H1 (cell line): ENCODE results near the gene ANKS1B. TPM values are rescaled to one million over a fixed set of nuclear protein-coding genes. Genes with fewer than 3 reads are reported as not detected.

Experiments used
- CTCF ChIA-PET: fragments of 300-600 bp; sonication (Branson Sonifier 250); formaldehyde crosslinking; loops from one replicate; lab custom pipeline; 2021; ENCODE audit not compliant: partially characterized antibody; lab: Charles Lee
- POLR2A ChIA-PET: fragments of 300-600 bp; sonication (Branson Sonifier 250); formaldehyde crosslinking; loops from one replicate; lab custom pipeline; 2021; ENCODE audit warnings: inconsistent platforms; ENCODE audit not compliant: partially characterized antibody; lab: Charles Lee
- DNase-seq, 2 experiments: peaks; one replicate each; pipeline versions ENCODE4 v3.0.0 to v3.0.0-alpha.2; 2010 to 2022; ENCODE audit warnings: low spot score in 2 of 2, low read depth in 1 of 2, mixed read lengths in 1 of 2
- FAIRE-seq: peaks from 2 replicates; lab custom pipeline; 2011; peaks lifted over from hg19 to GRCh38; lab: Jason Lieb, UNC
- H2AFZ ChIP-seq: 2 replicates; pipeline ENCODE4 v1.8.1; 2012; ENCODE audit warnings: low read length, inconsistent platforms
- H2AK5ac ChIP-seq: 2 replicates; pipeline ENCODE4 v1.6.1; 2013; ENCODE audit warnings: low read depth, low read length
- H2BK120ac ChIP-seq: replicated peaks from 2 replicates; pipeline ENCODE3; 2013; ENCODE audit warnings: low read depth, low read length, inconsistent platforms
- H2BK12ac ChIP-seq: 2 replicates; pipeline ENCODE4 v1.6.1; 2013; ENCODE audit warnings: low read depth, low read length
- H2BK15ac ChIP-seq: 2 replicates; pipeline ENCODE4 v1.6.1; 2013; ENCODE audit warnings: low read length
- H2BK20ac ChIP-seq: 2 replicates; pipeline ENCODE4 v1.6.1; 2013; ENCODE audit warnings: low read length
- H2BK5ac ChIP-seq: 2 replicates; pipeline ENCODE4 v1.6.1; 2013; ENCODE audit warnings: low read depth, low read length
- H3K14ac ChIP-seq: 2 replicates; pipeline ENCODE4 v1.6.1; 2013; ENCODE audit warnings: inconsistent platforms; ENCODE audit not compliant: insufficient read length
- H3K18ac ChIP-seq: 2 replicates; pipeline ENCODE4 v1.6.1; 2013; ENCODE audit warnings: low read length; ENCODE audit errors: extremely low read depth
- H3K23ac ChIP-seq: 2 replicates; pipeline ENCODE4 v1.6.1; 2013; ENCODE audit warnings: inconsistent platforms; ENCODE audit not compliant: insufficient read length
- H3K23me2 ChIP-seq: 2 replicates; pipeline ENCODE4 v1.6.1; 2013; ENCODE audit warnings: low read depth, low read length
- H3K27ac ChIP-seq: 2 replicates; pipeline ENCODE4 v1.6.1; 2011; ENCODE audit warnings: low read depth, low read length, inconsistent platforms
- H3K27me3 ChIP-seq, 4 experiments: replicated peaks in 1 of 4; 1 replicate in 1 of 4; 2 replicates in 3 of 4; pipeline versions ENCODE4 v1.6.1 to v1.8.1; 2011 to 2013; ENCODE audit warnings: low read length in 3 of 4, mild to moderate bottlenecking in 3 of 4, inconsistent platforms in 2 of 4, mixed read lengths in 2 of 4, moderate library complexity in 1 of 4; ENCODE audit not compliant: control insufficient read depth in 3 of 4, insufficient read depth in 3 of 4; ENCODE audit errors: extremely low read depth in 1 of 4
- H3K36me3 ChIP-seq, 4 experiments: 2 replicates each; pipeline versions ENCODE4 v1.6.1 to v1.8.1; 2011 to 2013; ENCODE audit warnings: mild to moderate bottlenecking in 4 of 4, low read length in 3 of 4, moderate library complexity in 2 of 4, control low read depth in 1 of 4, inconsistent platforms in 1 of 4; ENCODE audit not compliant: insufficient read depth in 4 of 4, control insufficient read depth in 2 of 4
- H3K4ac ChIP-seq: replicated peaks from 2 replicates; pipeline ENCODE3; 2013; ENCODE audit warnings: low read length, low read depth, mixed read lengths, inconsistent platforms; ENCODE audit not compliant: insufficient read length
- H3K4me1 ChIP-seq, 4 experiments: replicated peaks in 1 of 4; 1 replicate in 1 of 4; 2 replicates in 3 of 4; pipeline versions ENCODE4 v1.6.1 to v1.8.1; 2011 to 2013; ENCODE audit warnings: low read length in 3 of 4, inconsistent platforms in 2 of 4, mixed read lengths in 1 of 4; ENCODE audit not compliant: insufficient read depth in 4 of 4, control insufficient read depth in 3 of 4
- H3K4me2 ChIP-seq, 2 experiments: 2 replicates each; pipeline versions ENCODE4 v1.6.1 to v1.8.1; 2011 to 2013; ENCODE audit warnings: low read depth in 2 of 2, low read length in 2 of 2, control low read depth in 1 of 2, inconsistent platforms in 1 of 2, mild to moderate bottlenecking in 1 of 2; ENCODE audit not compliant: insufficient read depth in 1 of 2
- H3K4me3 ChIP-seq, 4 experiments: fragments of 200-600, 300-600 bp in 1 of 4; sonication (generic), shearing (Covaris generic), sonication (Bioruptor Twin) in 1 of 4; 2 replicates each; pipeline versions ENCODE4 v1.5.1 to v1.8.1; 2011 to 2016; ENCODE audit warnings: low read length in 4 of 4, low read depth in 3 of 4, control low read depth in 2 of 4, inconsistent platforms in 2 of 4, mild to moderate bottlenecking in 2 of 4, mixed read lengths in 1 of 4, moderate library complexity in 1 of 4; ENCODE audit not compliant: insufficient read depth in 2 of 4; ENCODE audit errors: extremely low read depth in 1 of 4
- H3K56ac ChIP-seq: replicated peaks from 2 replicates; pipeline ENCODE3; 2013; ENCODE audit warnings: low read depth, mild to moderate bottlenecking, mixed read lengths, low read length, inconsistent platforms; ENCODE audit not compliant: insufficient read length
- H3K79me1 ChIP-seq: 2 replicates; pipeline ENCODE4 v1.6.1; 2013; ENCODE audit warnings: low read depth, low read length, control low read depth
- H3K79me2 ChIP-seq, 2 experiments: 2 replicates each; pipeline versions ENCODE4 v1.6.1 to v1.8.1; 2012 to 2013; ENCODE audit warnings: low read length in 2 of 2, mild to moderate bottlenecking in 2 of 2, inconsistent platforms in 1 of 2; ENCODE audit not compliant: insufficient read depth in 2 of 2, control insufficient read depth in 1 of 2
- H3K9ac ChIP-seq, 4 experiments: replicated peaks in 1 of 4; 1 replicate in 1 of 4; 2 replicates in 3 of 4; pipeline versions ENCODE4 v1.6.1 to v1.8.1; 2011 to 2013; ENCODE audit warnings: low read depth in 3 of 4, low read length in 3 of 4, control low read depth in 2 of 4, mild to moderate bottlenecking in 2 of 4, moderate library complexity in 2 of 4, inconsistent platforms in 1 of 4; ENCODE audit errors: extremely low read depth in 1 of 4
- H3K9me3 ChIP-seq, 2 experiments: 2 replicates each; pipeline versions ENCODE4 v1.6.1 to v1.8.1; 2012 to 2013; ENCODE audit warnings: mild to moderate bottlenecking in 2 of 2, moderate library complexity in 2 of 2, control low read depth in 1 of 2, inconsistent platforms in 1 of 2, low read depth in 1 of 2, low read length in 1 of 2, mixed read lengths in 1 of 2; ENCODE audit not compliant: insufficient read depth in 2 of 2
- H4K20me1 ChIP-seq, 2 experiments: replicated peaks in 1 of 2; 2 replicates each; pipeline versions ENCODE3 to v1.8.1; 2011 to 2013; ENCODE audit warnings: inconsistent platforms in 2 of 2, low read length in 2 of 2, mild to moderate bottlenecking in 1 of 2; ENCODE audit not compliant: insufficient read depth in 2 of 2, control insufficient read depth in 1 of 2
- H4K5ac ChIP-seq: 2 replicates; pipeline ENCODE4 v1.6.1; 2013; ENCODE audit warnings: low read length, low read depth, mixed read lengths, inconsistent platforms; ENCODE audit not compliant: insufficient read length
- H4K8ac ChIP-seq: 2 replicates; pipeline ENCODE4 v1.8.0; 2013; ENCODE audit warnings: mild to moderate bottlenecking, moderate library complexity, low read length, inconsistent platforms; ENCODE audit not compliant: insufficient read depth; ENCODE audit errors: extremely low read depth
- H4K91ac ChIP-seq: replicated peaks from 2 replicates; pipeline ENCODE3; 2013; ENCODE audit warnings: low read length, mixed read lengths, inconsistent platforms; ENCODE audit not compliant: insufficient read length
- CBX5 ChIP-seq: fragments of 300-800, 300-1000 bp; sonication (generic); IDR thresholded peaks from 2 replicates; pipeline ENCODE4 v1.7.1; 2016; ENCODE audit warnings: antibody characterized with exemption, low read length, low read depth
- EGR1 ChIP-seq: IDR thresholded peaks from 2 replicates; pipeline ENCODE4 v1.6.1; 2011; ENCODE audit warnings: low read depth, low read length, borderline replicate concordance
- GABPA ChIP-seq: IDR thresholded peaks from 2 replicates; pipeline ENCODE4 v1.6.1; 2011; ENCODE audit warnings: mild to moderate bottlenecking, low read length, moderate library complexity, borderline replicate concordance; ENCODE audit not compliant: insufficient read depth
- HDAC2 ChIP-seq, 2 experiments: fragments of 300-600 bp in 1 of 2; sonication (generic) in 1 of 2; IDR thresholded peaks; 2 replicates each; pipeline ENCODE4 v1.6.1; 2011 to 2012; ENCODE audit warnings: low read depth in 2 of 2, low read length in 2 of 2, mild to moderate bottlenecking in 2 of 2, moderate library complexity in 2 of 2, borderline replicate concordance in 1 of 2, inconsistent platforms in 1 of 2
- HDAC6 ChIP-seq: IDR thresholded peaks from one replicate; pipeline ENCODE4 v1.7.1; 2012; ENCODE audit warnings: low read depth, mild to moderate bottlenecking, inconsistent platforms, low read length, moderate library complexity
- JUN ChIP-seq: IDR thresholded peaks from 2 replicates; pipeline ENCODE4 v1.6.1; 2011; ENCODE audit warnings: low read depth, mild to moderate bottlenecking, improper control_type of control experiment, low read length
- POU5F1 ChIP-seq: IDR thresholded peaks from 2 replicates; pipeline ENCODE4 v1.6.1; 2011; ENCODE audit warnings: low read depth, mild to moderate bottlenecking, low read length, moderate library complexity
- RXRA ChIP-seq: IDR thresholded peaks from 2 replicates; pipeline ENCODE4 v1.6.1; 2011; ENCODE audit warnings: low read depth, mild to moderate bottlenecking, low read length, moderate library complexity; ENCODE audit not compliant: insufficient read depth
- YY1 ChIP-seq: IDR thresholded peaks from 2 replicates; pipeline ENCODE4 v1.6.1; 2011; ENCODE audit warnings: low read depth, mild to moderate bottlenecking, low read length
- polyA plus RNA-seq, 7 experiments: library from polyadenylated mRNA; depleted of rRNA in 3 of 7; stranded (reverse) in 5 of 7; unstranded in 2 of 7; fragments of >200 nt in 5 of 7; fragments of 200-250 nt in 2 of 7; gene quantifications; 1 replicate in 5 of 7; 2 replicates in 1 of 7; 4 replicates in 1 of 7; pipeline versions ENCODE4 v1.2.1 to v1.2.3, GENCODE V29; 2011 to 2013; ENCODE audit warnings: missing spikeins in 2 of 7, mixed read lengths in 2 of 7
- total RNA-seq: library from RNA; stranded (reverse); fragmentation: NEBNext Ultra II Directional; extraction: Animal tissue kit (Norgen Biotek cat#: 25700); gene quantifications from 2 replicates; pipeline ENCODE4 v1.2.1, GENCODE V29; 2021
- TF ChIP-seq, protein P1 (sequence below): IDR thresholded peaks from 2 replicates; pipeline ENCODE4 v1.6.1; 2011; ENCODE audit warnings: low read depth, mild to moderate bottlenecking, low read length; ENCODE audit not compliant: insufficient read depth

ANKS1B gene
- total and polyA plus RNA-seq, 2 of the 8 experiments (the other 6 are each of a cell fraction or from before 2014, with no cell fraction given) = 2.7 to 6.1 TPM

GRCh38 chr12:99620159-99620479 lies 364.6 kb downstream of the ANKS1B start:
- H3K18ac ChIP-seq = no peak overlapping the region

More at GRCh38 chr12:99620159-99620479, 364.6 kb downstream of the ANKS1B start:
- H3K79me2 ChIP-seq = no peaks in the 10 kb centered on the region
- no peak for FAIRE-seq
- no peak overlapping the region for H3K23ac ChIP-seq
- no peaks in the 10 kb centered on the region for H3K79me1 ChIP-seq
- peaks cover 0 to 3% of the 10 kb centered on the region in 2 experiments; a peak in 1 of 4 replicates for H3K9me3 ChIP-seq
- no peak overlapping the region for H3K27ac ChIP-seq
- no peak overlapping the region for H3K56ac ChIP-seq
- no peak overlapping the region for H3K14ac ChIP-seq
- TF ChIP-seq JUN (no peak), HDAC2 (IDR thresholded peaks at IDR 0.05; ENCODE audit: borderline replicate concordance in 1 of 2, low read depth in 2 of 2, low read length in 2 of 2) (no peak), RXRA (no peak), POU5F1 (no peak), HDAC6 (no peak), CBX5 (no peak), YY1 (no peak), GABPA (no peak), EGR1 (no peak)
- TF ChIP-seq, protein P1, sequence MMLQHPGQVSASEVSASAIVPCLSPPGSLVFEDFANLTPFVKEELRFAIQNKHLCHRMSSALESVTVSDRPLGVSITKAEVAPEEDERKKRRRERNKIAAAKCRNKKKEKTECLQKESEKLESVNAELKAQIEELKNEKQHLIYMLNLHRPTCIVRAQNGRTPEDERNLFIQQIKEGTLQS = no peak
- no peak overlapping the region for H2BK120ac ChIP-seq
- H2AFZ ChIP-seq = no peak overlapping the region
- no peaks in the 10 kb centered on the region for H3K27me3 ChIP-seq
- H3K4me3 ChIP-seq = no peak overlapping the region
- POLR2A ChIA-PET = no interaction called here
- CTCF ChIA-PET = interaction anchor here (0.6 to 8.0 kb wide), 25 partner anchors 9 to 1095 kb away, joined by 3 to 102 read pairs (median 3); partner anchors contain the start of gene GARIN6
- no peak overlapping the region for H2BK5ac ChIP-seq
- no peak overlapping the region for H2BK20ac ChIP-seq
- no peak for DNase-seq
- no peak overlapping the region for H2AK5ac ChIP-seq
- H3K9ac ChIP-seq = no peak overlapping the region
- no peak overlapping the region for H3K4me2 ChIP-seq
- no peaks in the 10 kb centered on the region for H3K23me2 ChIP-seq
- H4K5ac ChIP-seq = no peak overlapping the region
- H4K8ac ChIP-seq = no peak overlapping the region
- H4K91ac ChIP-seq = no peak overlapping the region
- no peak overlapping the region for H3K4ac ChIP-seq
- no peak overlapping the region for H2BK15ac ChIP-seq
- H3K36me3 ChIP-seq = no peaks in the 10 kb centered on the region
- no peaks in the 10 kb centered on the region for H4K20me1 ChIP-seq
- no peaks in the 10 kb centered on the region for H3K4me1 ChIP-seq
- H2BK12ac ChIP-seq = no peak overlapping the region
